ENCODE data around the gene DSCAML1.

GRCh38 chr11:117420598-117420997 lies 376.4 kb downstream of the DSCAML1 start:
- TF ChIP-seq CTCF (conservative IDR thresholded peaks at IDR 0.05; ENCODE audit: low read depth, low read length) (no peak), EZH2 (IDR thresholded peaks at IDR 0.05; ENCODE audit: low read length, unreplicated experiment) (no peak)
